Stimulated activated CD8-positive, alpha-beta memory T cell treated with anti-CD3 and anti-CD28 coated beads, Interleukin-7, amount 100 ng/mL, for 4 hours (primary cell): ENCODE results near the gene EFL1.
"Not testable (repeated sequence)": the region's sequence is repeated elsewhere in the genome, so short reads cannot be mapped to it uniquely, and the experiment has no call there.

Source experiments
- DNase-seq, 2 donors: peaks; one replicate each; pipeline ENCODE4 v3.0.0-alpha.2; 2020; ENCODE audit warnings: low read depth in 2 of 2

Gene EFL1

DNA sequence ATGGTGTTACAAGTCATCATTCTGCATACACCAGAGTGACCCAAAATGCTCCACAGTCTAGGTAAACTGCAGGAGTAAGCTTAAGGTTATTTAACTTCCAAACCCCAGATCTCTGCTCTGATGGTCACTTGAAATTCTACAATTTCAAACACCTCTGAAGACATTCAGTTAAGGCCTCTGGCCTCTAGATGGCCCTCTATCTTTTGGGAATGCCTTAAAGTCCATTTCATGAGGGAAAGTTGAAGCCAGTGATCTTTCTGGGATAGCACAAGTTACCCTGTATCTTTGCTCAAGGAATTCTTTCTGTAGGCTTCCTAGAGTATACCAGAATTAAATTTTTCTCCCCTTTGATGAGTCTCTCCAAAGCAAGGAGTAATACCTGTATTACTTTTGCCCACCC, 18.7 kb upstream of the EFL1 start:
- not testable (repeated sequence) for DNase-seq

DNA sequence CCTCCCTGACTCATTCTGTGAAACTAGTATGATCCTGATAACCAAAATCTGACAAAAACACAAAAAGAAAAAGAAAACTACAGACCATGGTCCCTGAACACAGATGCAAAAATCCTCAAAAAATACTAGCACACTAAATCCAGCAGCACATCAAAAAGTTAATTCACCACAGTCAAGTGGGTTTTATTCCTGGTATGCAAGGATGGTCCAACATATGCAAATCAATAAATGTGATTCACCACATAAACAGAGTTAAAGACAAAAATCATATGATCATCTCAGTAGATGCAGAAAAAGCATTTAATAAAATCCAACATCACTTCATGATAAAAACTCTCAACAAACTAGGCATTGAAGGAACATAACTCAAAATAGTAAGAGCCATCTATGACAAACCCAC, 12.9 kb upstream of the EFL1 start:
- no peak for DNase-seq

DNA sequence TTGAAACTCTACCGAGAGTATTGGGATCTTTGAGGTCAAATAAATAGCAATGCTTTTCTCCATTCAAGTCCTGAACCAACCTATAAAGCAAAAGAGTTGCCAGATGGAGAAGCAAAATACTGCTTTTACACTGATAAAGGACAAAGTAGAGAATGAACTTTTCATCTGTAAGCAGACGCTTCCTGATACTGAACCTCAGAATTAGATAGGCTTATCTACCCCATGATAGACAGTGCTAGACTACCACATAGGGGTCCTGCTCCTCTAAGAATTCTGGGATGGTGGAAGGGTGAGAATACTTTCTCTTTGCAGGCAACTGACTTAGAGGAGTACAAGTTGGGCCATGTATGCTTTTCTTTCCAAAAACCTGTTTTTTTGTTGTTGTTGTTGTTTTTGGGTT, 9.6 kb upstream of the EFL1 start:
- DNase-seq, result no peak

DNA sequence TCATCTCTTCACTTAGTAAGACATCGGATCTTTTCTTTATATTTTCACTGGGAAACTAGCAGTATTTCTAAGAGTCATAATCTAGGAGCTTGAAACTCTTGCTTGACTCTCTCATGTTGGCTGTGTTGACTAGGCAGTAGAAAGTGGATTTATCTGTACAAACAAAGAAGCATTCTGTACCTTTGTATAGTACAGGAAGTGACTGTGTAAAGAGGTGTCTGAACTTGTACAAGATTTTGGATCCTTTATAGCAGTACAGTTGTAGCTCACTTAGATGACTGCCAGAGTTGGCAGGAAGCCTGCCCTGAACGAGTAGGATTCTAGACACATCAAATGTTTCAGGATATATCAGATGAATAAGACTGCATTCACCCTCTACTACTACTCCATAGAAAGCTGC, 5.9 kb upstream of the EFL1 start:
- DNase-seq, result not testable (repeated sequence)

DNA sequence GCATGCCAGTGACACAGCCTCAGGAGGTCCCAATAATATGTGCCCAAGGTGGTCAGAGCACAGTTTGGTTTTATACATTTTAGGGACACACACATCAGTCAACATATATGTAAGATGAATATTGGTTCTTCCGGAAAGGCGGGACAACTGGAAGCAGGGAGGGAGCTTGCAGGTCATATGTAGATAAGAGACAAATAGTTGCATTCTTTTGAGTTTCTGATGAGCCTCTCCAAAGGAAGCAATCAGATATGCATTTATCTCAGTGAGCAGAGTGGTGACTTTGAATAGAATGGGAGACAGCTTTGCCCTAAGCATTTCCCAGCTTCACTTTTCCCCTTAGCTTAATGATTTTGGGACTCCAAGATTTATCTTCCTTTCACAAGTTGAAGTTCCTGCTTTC, 4.6 kb upstream of the EFL1 start:
- DNase-seq, result not testable (repeated sequence)

DNA sequence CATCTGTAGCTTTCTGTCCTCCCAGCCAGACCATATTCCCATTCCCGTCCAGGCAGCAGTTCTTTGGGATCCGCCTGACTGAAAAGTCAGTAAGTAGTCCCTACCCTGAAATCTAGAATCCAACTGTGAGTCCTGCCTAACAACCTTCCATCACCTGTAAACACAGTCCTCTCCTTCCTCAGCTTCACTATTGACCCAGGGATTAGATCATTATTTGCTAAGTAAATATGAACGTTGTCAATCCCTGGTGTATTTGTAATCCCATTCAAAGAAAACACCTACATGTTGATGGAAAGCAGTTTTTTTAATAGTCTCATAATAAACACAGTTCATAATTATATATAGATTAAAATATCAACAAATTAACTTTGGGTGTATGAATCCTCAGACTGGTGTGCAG, 816 bp upstream of the EFL1 start:
- DNase-seq, result no peak

DNA sequence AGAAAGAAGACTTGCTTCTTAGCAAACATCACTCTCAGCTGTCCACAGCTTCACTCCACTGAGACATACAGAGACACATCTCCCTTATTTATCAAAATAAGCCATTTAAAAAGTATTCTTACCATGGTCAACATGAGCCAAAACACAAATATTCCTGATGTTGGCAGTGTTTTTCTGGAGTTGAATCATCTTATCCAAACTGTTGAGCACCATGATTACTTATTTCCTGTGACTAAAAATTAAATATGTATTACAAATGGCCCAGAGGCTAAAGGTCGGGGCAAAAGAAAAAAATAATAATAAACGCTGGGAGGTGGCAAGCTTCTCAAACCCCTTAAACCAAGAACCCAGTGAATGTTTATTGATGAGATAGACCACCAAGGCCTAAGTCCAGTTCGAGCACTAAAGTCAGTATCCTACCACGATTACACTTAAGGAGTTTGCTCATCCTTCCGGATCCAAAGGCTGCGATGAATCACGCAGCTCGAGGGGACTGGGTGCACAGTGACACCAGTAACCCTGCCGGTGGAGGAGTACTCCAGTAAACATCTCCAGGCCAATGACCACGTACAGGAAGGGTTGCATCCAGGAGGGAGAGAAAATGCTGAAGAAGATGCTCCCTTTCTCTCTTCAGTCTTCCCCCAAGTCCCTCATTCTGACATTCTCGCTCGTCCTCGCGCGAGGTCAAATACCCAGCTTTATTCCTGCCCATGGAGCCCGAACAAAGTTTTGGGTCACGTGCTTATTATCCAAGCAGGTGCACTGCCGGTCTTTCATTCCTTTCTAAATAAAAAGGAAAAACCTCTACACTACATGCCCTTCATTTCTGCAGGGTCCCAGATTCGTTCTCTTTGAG, 740 bp downstream of the EFL1 start:
- DNase-seq, result not testable (repeated sequence)

DNA sequence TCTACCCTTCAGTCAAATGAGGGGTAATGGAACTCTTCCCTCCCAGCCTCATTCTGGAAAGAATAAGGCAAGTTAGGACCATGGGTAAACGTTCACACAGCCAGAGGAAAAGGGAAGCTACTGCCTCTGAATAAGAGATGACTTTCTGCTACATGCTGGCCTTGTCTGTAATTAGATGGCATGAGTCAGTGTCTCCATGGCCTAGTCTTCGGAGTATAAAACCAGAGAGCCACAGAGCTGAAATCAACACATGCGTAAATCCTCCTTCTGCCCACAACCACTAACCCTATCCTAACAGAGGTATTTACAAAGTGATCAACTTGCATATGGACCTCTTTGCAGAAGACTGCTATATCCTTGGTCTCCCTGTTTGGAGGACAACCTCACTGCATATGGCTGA, 14.3 kb downstream of the EFL1 start:
- not testable (repeated sequence) for DNase-seq

DNA sequence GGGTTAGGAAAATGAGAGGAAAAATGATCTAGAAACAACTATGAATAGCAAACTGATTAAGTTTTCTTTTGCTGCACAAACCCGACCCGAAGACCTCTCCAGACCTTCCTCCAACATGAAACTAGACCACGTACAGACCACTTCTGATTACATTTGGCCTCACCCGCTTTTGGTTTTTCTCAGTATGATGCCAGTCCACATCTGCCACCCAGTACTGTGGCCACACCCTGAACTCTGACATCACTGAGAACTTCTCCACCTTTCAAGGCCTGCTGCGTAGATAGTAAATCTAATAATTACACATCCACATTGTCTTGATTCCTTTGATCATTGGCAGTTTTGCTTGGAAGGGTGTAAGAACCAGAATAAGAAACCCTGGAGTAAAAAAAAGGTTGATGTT, 16.6 kb downstream of the EFL1 start:
- DNase-seq, result not testable (repeated sequence)

DNA sequence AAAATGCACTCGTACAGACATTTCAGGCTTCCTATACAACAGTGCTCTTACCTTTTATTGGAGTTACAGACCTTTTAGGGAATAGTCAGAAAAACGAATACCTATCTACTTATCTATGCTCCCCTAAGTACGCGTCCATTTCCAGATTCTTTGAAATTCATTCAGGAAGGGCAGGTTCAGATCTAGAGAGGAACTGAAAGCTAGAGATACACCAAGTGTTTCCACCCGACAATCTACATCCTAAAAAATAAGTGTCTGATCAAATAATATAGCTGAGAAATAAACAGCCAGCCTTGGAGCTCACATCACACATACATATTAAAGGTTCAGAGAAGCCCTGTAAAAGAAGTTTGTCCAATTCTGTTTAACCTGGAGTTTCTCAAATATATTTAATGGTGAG, 18.9 kb downstream of the EFL1 start:
- DNase-seq, result not testable (repeated sequence)

DNA sequence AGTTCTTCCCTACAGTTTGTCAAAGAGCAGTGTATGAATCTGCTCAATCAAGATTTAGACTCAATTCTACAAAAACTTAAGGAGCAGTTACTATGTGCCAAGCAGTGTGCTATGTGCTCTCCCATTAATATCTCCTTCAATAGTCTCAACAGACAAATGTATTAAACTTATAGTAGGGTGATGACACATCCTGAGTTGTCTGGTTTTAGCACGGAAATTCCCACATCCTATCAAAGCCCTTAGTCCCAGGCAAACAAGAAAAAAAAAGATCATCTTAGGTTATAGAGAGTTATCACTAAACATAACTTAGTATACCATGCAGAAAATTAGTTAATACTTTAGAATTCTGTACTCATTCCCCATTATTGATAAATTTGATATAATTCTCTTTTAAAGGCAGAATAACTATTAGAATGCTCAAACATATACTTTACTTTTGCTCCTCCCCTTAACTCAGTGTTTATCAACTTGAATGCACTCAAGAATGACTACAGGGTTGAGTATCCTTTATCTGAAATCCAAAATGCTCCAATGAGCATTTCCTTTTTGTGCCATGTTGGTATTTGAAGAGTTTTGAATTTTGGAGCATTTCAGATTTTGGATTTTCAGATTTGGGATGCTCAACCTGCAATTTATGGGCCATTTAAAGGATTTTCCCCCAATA, 20.6 kb downstream of the EFL1 start:
- DNase-seq, result not testable (repeated sequence)

DNA sequence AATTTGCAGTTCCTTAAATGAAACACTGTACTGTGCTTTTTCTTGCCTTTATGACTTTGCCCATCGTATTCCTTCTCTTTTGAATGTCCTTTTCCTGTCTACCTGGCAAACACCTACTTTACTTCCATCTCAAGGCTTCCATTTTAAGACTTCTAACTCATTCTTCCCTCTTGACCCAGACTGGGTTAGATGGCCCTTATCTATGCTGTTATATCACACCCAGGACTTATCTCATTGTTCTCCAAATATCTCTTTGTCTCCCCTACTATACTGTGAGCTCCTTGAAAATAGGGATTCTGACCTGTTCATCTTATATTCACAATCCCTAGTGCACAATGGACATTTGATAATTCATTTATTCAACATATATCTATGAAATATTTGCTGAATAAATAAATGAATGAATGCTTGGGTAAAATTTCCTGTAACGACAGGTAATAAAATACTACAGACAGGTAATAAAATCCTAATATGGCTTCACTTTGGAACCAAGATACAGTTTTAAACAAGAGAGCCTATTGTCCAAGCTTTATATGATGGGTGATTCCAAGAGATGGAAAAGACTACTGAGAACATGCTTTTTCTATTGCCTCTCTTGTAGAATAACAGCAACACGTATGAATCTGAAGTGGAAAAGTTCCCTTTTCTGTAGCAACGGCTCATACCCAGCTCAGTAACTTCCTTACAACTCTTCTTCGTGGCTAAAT, 22.7 kb downstream of the EFL1 start:
- no peak for DNase-seq

DNA sequence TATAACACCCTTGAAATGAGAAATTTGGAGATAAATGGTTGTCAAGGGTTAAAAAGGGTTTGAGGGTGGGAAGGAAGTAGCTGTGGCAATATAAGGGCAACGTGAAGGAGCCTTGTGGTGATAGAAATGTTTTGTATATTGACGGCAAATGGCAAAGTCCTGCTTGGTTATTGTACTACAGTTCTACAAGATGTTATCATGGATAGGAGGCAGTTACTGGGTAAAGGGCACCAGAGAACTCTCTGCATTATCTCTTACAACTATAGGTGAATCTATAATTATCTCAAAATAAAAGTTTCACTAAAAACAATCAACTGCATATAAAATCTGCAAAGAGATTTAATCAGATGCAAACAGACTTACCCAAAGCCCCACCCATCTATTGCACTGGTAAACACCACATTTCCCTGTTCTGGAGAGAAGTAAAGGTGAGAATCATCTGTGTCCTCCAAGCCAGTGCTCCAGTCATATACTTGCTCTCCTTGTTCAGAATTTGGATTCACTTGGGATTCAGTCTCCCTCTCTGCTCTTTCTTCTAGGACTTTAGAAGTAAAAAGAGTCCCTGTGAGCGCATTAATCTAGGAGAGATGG, 24.5 kb downstream of the EFL1 start:
- not testable (repeated sequence) for DNase-seq

DNA sequence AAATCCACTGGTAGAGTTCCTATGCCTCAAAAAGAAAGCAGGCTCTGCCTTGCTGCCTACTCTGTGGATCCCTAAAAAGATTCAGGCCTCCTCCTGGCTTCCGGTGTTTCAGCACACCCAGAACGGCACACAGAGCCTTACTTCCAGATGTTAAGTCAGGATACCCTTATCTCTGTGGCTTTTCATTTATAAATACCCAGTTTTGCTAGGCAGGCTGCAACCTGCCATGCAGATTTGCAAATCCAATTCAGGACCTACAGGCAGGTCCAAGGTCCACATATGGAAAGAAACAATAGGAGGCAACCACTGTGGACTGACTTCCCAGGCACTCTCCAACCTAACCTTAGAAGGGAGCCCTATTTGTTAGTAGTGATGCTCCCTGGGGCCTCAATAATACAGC, 30.7 kb downstream of the EFL1 start:
- DNase-seq, result no peak

DNA sequence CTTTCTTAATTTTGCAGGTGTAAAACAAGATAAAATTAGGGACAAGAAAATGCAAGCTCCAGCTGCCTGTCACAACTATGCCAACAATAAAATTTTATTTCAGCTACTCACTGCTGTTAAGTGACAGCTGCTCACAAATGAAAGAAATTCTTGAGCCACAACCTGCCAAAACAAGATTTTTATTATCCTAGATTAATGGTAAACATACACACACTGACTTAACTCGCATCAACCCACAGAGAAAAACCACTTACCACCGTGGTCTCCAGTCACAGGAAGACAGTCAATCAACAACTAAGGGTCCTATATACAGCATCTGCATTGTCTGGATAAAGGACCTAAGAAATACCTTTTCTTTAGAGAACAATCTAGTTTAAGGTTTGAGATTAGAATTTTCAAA, 31.3 kb downstream of the EFL1 start:
- DNase-seq, result no peak

DNA sequence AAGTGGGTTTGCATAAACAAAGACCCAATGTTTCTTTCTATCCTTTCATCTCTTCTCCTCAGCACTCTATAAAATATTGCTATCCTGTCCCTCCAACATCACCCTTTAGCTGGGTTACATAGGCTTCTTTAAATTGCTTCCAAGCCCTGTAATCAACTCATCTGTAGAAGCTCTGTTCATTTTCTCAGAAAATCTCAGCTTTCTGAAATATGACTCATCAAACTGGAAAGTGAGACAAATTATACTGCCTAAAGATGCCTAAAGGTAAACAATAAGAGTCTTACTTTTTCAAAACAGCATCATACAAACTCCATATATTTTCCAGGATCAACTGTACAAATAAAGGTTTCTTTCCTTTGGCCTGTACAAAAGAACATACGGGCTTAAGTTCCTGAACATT, 33.8 kb downstream of the EFL1 start:
- no peak for DNase-seq

DNA sequence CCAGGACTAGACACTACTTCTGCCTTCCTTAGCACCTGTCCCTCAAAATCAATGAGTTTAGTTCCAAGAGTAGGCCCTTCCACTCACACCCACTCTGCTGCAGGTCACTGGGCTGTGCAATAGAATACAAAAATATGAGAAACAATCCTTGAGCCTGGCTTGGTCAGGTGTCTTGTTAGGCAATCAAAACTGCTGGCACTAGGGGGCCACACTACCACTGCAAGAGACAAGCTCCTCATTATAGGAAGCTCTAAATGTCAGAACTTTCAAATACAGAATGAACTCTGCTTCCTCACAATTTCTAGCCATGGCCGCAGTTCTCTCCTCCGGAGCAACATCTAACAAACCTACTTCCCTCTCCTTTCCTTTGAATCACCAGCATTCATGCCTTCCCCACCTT, 41.0 kb downstream of the EFL1 start:
- DNase-seq, result not testable (repeated sequence)

DNA sequence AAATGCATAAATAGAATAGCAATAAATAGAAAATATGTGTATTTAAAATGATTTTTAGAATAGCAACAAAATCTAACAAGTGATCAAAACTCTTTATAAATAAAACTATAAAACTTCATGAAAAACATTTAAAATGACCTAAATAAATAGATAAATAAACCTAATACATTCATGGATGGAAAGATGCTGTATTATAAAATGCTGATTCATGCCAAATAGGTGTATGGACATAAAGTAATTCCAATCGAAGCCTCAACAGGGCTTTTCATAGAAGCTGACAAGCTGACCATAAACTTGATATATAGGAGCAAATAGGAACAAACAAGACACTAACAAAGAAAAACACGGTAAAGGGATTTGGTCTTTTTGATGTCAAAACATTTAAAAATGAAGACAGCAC, 46.4 kb downstream of the EFL1 start:
- not testable (repeated sequence) for DNase-seq

DNA sequence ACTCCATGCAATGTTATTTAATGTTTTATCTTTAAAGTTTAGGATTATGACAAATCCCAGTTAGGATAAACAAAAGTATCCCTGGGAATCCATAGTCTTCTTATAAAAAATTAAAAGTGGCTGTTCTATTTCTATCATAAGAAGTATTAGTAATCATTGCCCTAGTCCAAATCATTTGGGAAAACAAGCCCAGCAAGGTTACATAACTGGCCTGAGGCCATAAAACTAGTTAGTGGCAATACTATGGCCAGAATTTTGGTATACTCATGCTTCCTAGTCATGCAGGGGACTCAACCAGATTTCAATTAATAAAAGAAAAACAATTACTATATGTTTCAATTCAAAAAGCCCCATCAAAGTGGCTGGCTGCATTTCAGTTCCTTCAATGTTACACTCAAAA, 50.3 kb downstream of the EFL1 start:
- DNase-seq, result not testable (repeated sequence)

DNA sequence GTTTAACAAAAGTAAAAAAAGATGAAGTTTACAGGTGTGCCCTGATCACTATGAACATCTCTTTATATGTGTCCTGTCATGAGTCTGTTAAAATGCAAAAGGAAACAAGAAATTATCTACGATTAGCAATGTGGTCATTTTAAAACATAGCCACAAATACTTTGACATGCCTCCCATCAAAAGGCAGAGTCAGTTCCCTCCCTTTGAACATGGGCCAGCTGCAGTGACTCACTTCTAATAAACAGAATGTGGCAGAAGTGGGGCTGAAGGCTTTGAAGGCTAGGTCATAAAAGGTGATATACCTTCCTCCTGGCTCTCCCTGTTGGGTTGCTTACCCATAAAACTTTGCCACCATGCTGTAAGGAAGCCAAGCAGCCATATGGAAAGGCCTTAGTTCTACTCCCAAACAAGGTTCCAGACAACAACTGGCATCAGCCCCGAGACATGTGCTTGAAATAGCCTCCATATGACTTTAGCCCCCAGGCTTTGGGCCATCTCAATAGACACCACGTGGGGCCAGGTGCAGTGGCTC, 52.4 kb downstream of the EFL1 start:
- not testable (repeated sequence) for DNase-seq

DNA sequence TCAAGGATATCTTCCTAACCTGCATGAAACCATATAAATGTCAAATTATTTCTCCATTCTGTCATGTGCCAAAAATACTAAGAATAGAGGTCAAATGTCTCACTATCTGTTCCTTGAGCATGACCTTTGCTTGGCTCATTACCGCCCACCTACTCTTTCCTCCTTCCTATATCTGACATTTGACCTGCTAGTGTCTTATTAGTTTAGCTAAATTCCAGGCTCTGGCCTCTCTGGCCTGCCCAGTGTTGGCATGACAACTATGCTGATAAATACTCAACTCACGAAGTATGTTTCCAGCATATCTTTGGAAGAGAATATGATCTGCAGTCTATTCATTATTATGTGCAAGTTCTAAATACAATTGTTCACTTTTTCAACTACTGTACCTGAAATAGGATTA, 58.0 kb downstream of the EFL1 start:
- DNase-seq, result not testable (repeated sequence)
